ENCODE measurements around the gene PIGC.

DNA sequence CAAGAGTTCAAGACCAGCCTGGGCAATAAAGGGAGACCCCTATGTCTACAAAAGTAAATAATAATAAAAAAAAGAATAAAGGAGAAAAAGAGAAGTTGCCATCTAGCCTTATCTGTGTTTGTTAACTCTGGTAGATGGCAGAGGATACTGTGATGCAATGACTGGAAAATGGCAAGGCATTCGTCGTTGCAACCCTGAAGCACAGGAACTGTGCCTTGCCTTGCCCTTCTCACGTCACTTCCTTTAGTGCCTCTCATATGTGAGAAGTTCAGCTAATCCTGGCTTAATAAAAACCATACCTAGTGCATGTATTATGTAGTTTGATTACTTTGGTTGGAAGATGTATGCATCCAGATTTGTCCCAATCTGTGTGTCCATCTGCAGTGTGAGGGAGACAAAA is 25.8 kb upstream of the PIGC start:
- TF ChIP-seq POLR2A (IDR thresholded peaks at IDR 0.05), result no peak
- TF ChIP-seq, protein P1, sequence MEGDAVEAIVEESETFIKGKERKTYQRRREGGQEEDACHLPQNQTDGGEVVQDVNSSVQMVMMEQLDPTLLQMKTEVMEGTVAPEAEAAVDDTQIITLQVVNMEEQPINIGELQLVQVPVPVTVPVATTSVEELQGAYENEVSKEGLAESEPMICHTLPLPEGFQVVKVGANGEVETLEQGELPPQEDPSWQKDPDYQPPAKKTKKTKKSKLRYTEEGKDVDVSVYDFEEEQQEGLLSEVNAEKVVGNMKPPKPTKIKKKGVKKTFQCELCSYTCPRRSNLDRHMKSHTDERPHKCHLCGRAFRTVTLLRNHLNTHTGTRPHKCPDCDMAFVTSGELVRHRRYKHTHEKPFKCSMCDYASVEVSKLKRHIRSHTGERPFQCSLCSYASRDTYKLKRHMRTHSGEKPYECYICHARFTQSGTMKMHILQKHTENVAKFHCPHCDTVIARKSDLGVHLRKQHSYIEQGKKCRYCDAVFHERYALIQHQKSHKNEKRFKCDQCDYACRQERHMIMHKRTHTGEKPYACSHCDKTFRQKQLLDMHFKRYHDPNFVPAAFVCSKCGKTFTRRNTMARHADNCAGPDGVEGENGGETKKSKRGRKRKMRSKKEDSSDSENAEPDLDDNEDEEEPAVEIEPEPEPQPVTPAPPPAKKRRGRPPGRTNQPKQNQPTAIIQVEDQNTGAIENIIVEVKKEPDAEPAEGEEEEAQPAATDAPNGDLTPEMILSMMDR (IDR thresholded peaks at IDR 0.05), result no peak
- no peak for TF ChIP-seq POLR2AphosphoS5 (IDR thresholded peaks at IDR 0.05)
- no peak for TF ChIP-seq EP300 (IDR thresholded peaks at IDR 0.05)

Measured in stomach (tissue), 4 donors.